M059J (cell line): ENCODE results near the gene TGIF1. TPM values are rescaled to one million over a fixed set of nuclear protein-coding genes. Genes with fewer than 3 reads are reported as not detected.

Experiments used
- DNase-seq: peaks from one replicate; pipeline ENCODE4 v3.0.0-alpha.2; 2012; ENCODE audit warnings: low read depth
- total RNA-seq: library from RNA; depleted of rRNA; stranded (reverse); fragments of >200 nt; shearing (Covaris generic); gene quantifications from 2 replicates; pipeline ENCODE4 v1.2.3, GENCODE V29; 2014

The TGIF1 gene
- total RNA-seq, 1 experiment from 2014 or later: 113 TPM

- DNase-seq: no peak
Measured at GRCh38 chr18:3434685-3435084, 15.3 kb upstream of the TGIF1 start.

GRCh38 chr18:3440341-3440740, 9.6 kb upstream of the TGIF1 start:
- DNase-seq: no peak

GRCh38 chr18:3441290-3441689, 8.7 kb upstream of the TGIF1 start:
- peak; percentile 58 for DNase-seq

GRCh38 chr18:3442919-3443318, 7.1 kb upstream of the TGIF1 start:
- no peak for DNase-seq

- DNase-seq: no peak
Measured at GRCh38 chr18:3444296-3444695, 5.7 kb upstream of the TGIF1 start.

GRCh38 chr18:3444954-3445353, 5.0 kb upstream of the TGIF1 start:
- DNase-seq: no peak

- no peak for DNase-seq
Measured at GRCh38 chr18:3447068-3447894, 2.7 kb upstream of the TGIF1 start.

GRCh38 chr18:3447895-3448837, 1.8 kb upstream of the TGIF1 start:
- peak; percentile 98 for DNase-seq

GRCh38 chr18:3448838-3449511, 997 bp upstream of the TGIF1 start:
- DNase-seq: peak; percentile 95

GRCh38 chr18:3449512-3450011, 410 bp upstream of the TGIF1 start:
- DNase-seq: no peak

- no peak for DNase-seq
Measured at GRCh38 chr18:3450799-3451182, 819 bp downstream of the TGIF1 start.

GRCh38 chr18:3451183-3451988, 1.4 kb downstream of the TGIF1 start:
- peak; percentile 93 for DNase-seq

GRCh38 chr18:3451989-3452749, 2.2 kb downstream of the TGIF1 start:
- DNase-seq: peak; percentile 75

- peak; percentile 51 for DNase-seq
Measured at GRCh38 chr18:3452750-3453539, 3.0 kb downstream of the TGIF1 start.

- peak; percentile 95 for DNase-seq
Measured at GRCh38 chr18:3453540-3454364, 3.8 kb downstream of the TGIF1 start.

- peak; percentile 66 for DNase-seq
Measured at GRCh38 chr18:3454365-3455089, 4.6 kb downstream of the TGIF1 start.

GRCh38 chr18:3455090-3455635, 5.2 kb downstream of the TGIF1 start:
- DNase-seq: no peak
